ENCODE measurements around the gene EXOC5. TPM values are rescaled to one million over a fixed set of nuclear protein-coding genes. Genes with fewer than 3 reads are reported as not detected.
"Not testable (repeated sequence)": the region's sequence is repeated elsewhere in the genome, so short reads cannot be mapped to it uniquely, and the experiment has no call there.

The EXOC5 gene
- polyA plus RNA-seq, 4 donors, result 6.8 to 47.8 (median 10.2) TPM

DNA sequence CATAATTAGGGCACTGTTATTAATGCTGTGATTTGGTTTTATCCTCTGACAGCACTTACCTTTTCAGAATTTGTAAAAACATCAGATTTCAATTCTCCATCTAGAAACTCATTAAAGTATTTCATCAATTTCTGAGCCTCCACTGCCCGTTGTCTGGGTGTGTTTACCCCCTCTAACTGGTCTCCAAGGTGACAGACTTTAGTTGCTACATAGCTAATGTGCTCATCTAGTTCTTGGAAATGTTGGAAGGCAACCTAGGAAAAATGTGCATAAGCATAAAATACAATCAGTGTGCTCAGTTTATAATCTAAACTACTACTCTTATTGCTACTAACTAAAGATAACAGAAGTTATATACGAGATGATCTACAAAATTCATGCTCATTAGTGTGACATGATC is 24.6 kb downstream of the EXOC5 start:
- DNase-seq (peak in 1 of 2 donors; percentile 46), FAIRE-seq (no peak)
- WGBS, 3 donors, result 60 to 63% (median 61%) methylated on average over 2 of the region's 2 CpGs
- H3K36me3 ChIP-seq (ENCODE audit: control insufficient read depth in 3 of 3, insufficient read depth in 2 of 3, low read depth in 1 of 3, low read length in 3 of 3), result peaks cover 0 to 11% (median 3%) of the 10 kb centered on the region in 3 donors
- no peak overlapping the region for H3K4me3 ChIP-seq (ENCODE audit: low read depth in 1 of 3, low read length in 3 of 3)
- no peaks in the 10 kb centered on the region for H3K27me3 ChIP-seq (ENCODE audit: control insufficient read depth in 3 of 3, insufficient read depth in 3 of 3, low read length in 3 of 3)
- H3K9me3 ChIP-seq (ENCODE audit: control insufficient read depth in 2 of 2, insufficient read depth in 1 of 2, low read depth in 1 of 2, low read length in 1 of 2), result no peaks in the 10 kb centered on the region
- H3K4me1 ChIP-seq (ENCODE audit: control insufficient read depth in 3 of 3, insufficient read depth in 2 of 3, low read depth in 1 of 3, low read length in 2 of 3), result no peaks in the 10 kb centered on the region
- H3K27ac ChIP-seq (ENCODE audit: low read depth in 1 of 3, low read length in 2 of 3), result no peak overlapping the region

- Histone ChIP-seq H3K4me3 (ENCODE audit: low read depth in 1 of 3, low read length in 3 of 3) (no peak overlapping the region), H3K9me3 (ENCODE audit: control insufficient read depth in 2 of 2, insufficient read depth in 1 of 2, low read depth in 1 of 2, low read length in 1 of 2) (no peaks in the 10 kb centered on the region), H3K27ac (ENCODE audit: low read depth in 1 of 3, low read length in 2 of 3) (no peak overlapping the region), H3K4me1 (ENCODE audit: control insufficient read depth in 3 of 3, insufficient read depth in 2 of 3, low read depth in 1 of 3, low read length in 2 of 3) (no peaks in the 10 kb centered on the region), H3K27me3 (ENCODE audit: control insufficient read depth in 3 of 3, insufficient read depth in 3 of 3, low read length in 3 of 3) (no peaks in the 10 kb centered on the region), H3K36me3 (ENCODE audit: control insufficient read depth in 3 of 3, insufficient read depth in 2 of 3, low read depth in 1 of 3, low read length in 3 of 3) (peaks cover 0 to 11% (median 3%) of the 10 kb centered on the region in 3 donors)
- no peak for DNase-seq
- FAIRE-seq, result no peak
These were observed 25.4 kb downstream of the EXOC5 start for GRCh38 chr14:57243320-57243719.

GRCh38 chr14:57240115-57240514 is 28.6 kb downstream of the EXOC5 start:
- H3K4me3 ChIP-seq (ENCODE audit: low read depth in 1 of 3, low read length in 3 of 3); H3K27ac ChIP-seq (ENCODE audit: low read depth in 1 of 3, low read length in 2 of 3); H3K4me1 ChIP-seq (ENCODE audit: control insufficient read depth in 3 of 3, insufficient read depth in 2 of 3, low read depth in 1 of 3, low read length in 2 of 3); H3K9me3 ChIP-seq (ENCODE audit: control insufficient read depth in 2 of 2, insufficient read depth in 1 of 2, low read depth in 1 of 2, low read length in 1 of 2); H3K27me3 ChIP-seq (ENCODE audit: control insufficient read depth in 3 of 3, insufficient read depth in 3 of 3, low read length in 3 of 3); DNase-seq; FAIRE-seq: not testable (repeated sequence)
- H3K36me3 ChIP-seq (ENCODE audit: control insufficient read depth in 3 of 3, insufficient read depth in 2 of 3, low read depth in 1 of 3, low read length in 3 of 3), result peaks cover 0 to 11% (median 1%) of the 10 kb centered on the region in 3 donors
- 93 to 98% (median 96%) methylated on average over 7 of the region's 7 CpGs for WGBS, 3 donors

GRCh38 chr14:57232006-57232405 is 36.7 kb downstream of the EXOC5 start:
- FAIRE-seq, result no peak

GRCh38 chr14:57228320-57228719 is 40.4 kb downstream of the EXOC5 start:
- not testable (repeated sequence) for H3K27me3 ChIP-seq (ENCODE audit: control insufficient read depth in 3 of 3, insufficient read depth in 3 of 3, low read length in 3 of 3); H3K4me3 ChIP-seq (ENCODE audit: low read depth in 1 of 3, low read length in 3 of 3); DNase-seq; H3K4me1 ChIP-seq (ENCODE audit: control insufficient read depth in 3 of 3, insufficient read depth in 2 of 3, low read depth in 1 of 3, low read length in 2 of 3); FAIRE-seq; H3K27ac ChIP-seq (ENCODE audit: low read depth in 1 of 3, low read length in 2 of 3); H3K36me3 ChIP-seq (ENCODE audit: control insufficient read depth in 3 of 3, insufficient read depth in 2 of 3, low read depth in 1 of 3, low read length in 3 of 3); H3K9me3 ChIP-seq (ENCODE audit: control insufficient read depth in 2 of 2, insufficient read depth in 1 of 2, low read depth in 1 of 2, low read length in 1 of 2)
- 91 to 100% (median 97%) methylated on average over 2 of the region's 2 CpGs for WGBS, 3 donors

More at GRCh38 chr14:57232006-57232405, 36.7 kb downstream of the EXOC5 start:
- no peak overlapping the region for H3K27ac ChIP-seq (ENCODE audit: low read depth in 1 of 3, low read length in 2 of 3)
- H3K27me3 ChIP-seq (ENCODE audit: control insufficient read depth in 3 of 3, insufficient read depth in 3 of 3, low read length in 3 of 3), result no peaks in the 10 kb centered on the region
- H3K4me1 ChIP-seq (ENCODE audit: control insufficient read depth in 3 of 3, insufficient read depth in 2 of 3, low read depth in 1 of 3, low read length in 2 of 3), result no peaks in the 10 kb centered on the region
- 87 to 97% (median 97%) methylated on average over 1 of the region's 1 CpG for WGBS, 3 donors
- H3K9me3 ChIP-seq (ENCODE audit: control insufficient read depth in 2 of 2, insufficient read depth in 1 of 2, low read depth in 1 of 2, low read length in 1 of 2), result no peaks in the 10 kb centered on the region
- no peak overlapping the region for H3K4me3 ChIP-seq (ENCODE audit: low read depth in 1 of 3, low read length in 3 of 3)
- H3K36me3 ChIP-seq (ENCODE audit: control insufficient read depth in 3 of 3, insufficient read depth in 2 of 3, low read depth in 1 of 3, low read length in 3 of 3), result peaks cover 0 to 7% (median 0%) of the 10 kb centered on the region in 3 donors
- no peak for DNase-seq

- FAIRE-seq, result no peak
- H3K27ac ChIP-seq (ENCODE audit: low read depth in 1 of 3, low read length in 2 of 3), result no peak overlapping the region
- no peak overlapping the region for H3K4me3 ChIP-seq (ENCODE audit: low read depth in 1 of 3, low read length in 3 of 3)
- DNase-seq, result no peak
- H3K4me1 ChIP-seq (ENCODE audit: control insufficient read depth in 3 of 3, insufficient read depth in 2 of 3, low read depth in 1 of 3, low read length in 2 of 3), result no peaks in the 10 kb centered on the region
- peaks cover 0 to 8% (median 0%) of the 10 kb centered on the region in 3 donors for H3K36me3 ChIP-seq (ENCODE audit: control insufficient read depth in 3 of 3, insufficient read depth in 2 of 3, low read depth in 1 of 3, low read length in 3 of 3)
- H3K27me3 ChIP-seq (ENCODE audit: control insufficient read depth in 3 of 3, insufficient read depth in 3 of 3, low read length in 3 of 3), result no peaks in the 10 kb centered on the region
- H3K9me3 ChIP-seq (ENCODE audit: control insufficient read depth in 2 of 2, insufficient read depth in 1 of 2, low read depth in 1 of 2, low read length in 1 of 2), result no peaks in the 10 kb centered on the region
- 46 to 75% (median 49%) methylated on average over 2 of the region's 2 CpGs for WGBS, 3 donors
These were observed 41.6 kb downstream of the EXOC5 start for GRCh38 chr14:57227083-57227482.

- no peak overlapping the region for H3K27ac ChIP-seq (ENCODE audit: low read depth in 1 of 3, low read length in 2 of 3)
- peaks cover 0 to 4% (median 3%) of the 10 kb centered on the region in 3 donors for H3K36me3 ChIP-seq (ENCODE audit: control insufficient read depth in 3 of 3, insufficient read depth in 2 of 3, low read depth in 1 of 3, low read length in 3 of 3)
- FAIRE-seq (no peak), DNase-seq (no peak)
- no peaks in the 10 kb centered on the region for H3K27me3 ChIP-seq (ENCODE audit: control insufficient read depth in 3 of 3, insufficient read depth in 3 of 3, low read length in 3 of 3)
- 97 to 98% (median 98%) methylated on average over 3 of the region's 3 CpGs for WGBS, 3 donors
- no peaks in the 10 kb centered on the region for H3K4me1 ChIP-seq (ENCODE audit: control insufficient read depth in 3 of 3, insufficient read depth in 2 of 3, low read depth in 1 of 3, low read length in 2 of 3)
- no peak overlapping the region for H3K4me3 ChIP-seq (ENCODE audit: low read depth in 1 of 3, low read length in 3 of 3)
- H3K9me3 ChIP-seq (ENCODE audit: control insufficient read depth in 2 of 2, insufficient read depth in 1 of 2, low read depth in 1 of 2, low read length in 1 of 2), result no peaks in the 10 kb centered on the region
These were observed 46.8 kb downstream of the EXOC5 start for GRCh38 chr14:57221931-57222330.

DNA sequence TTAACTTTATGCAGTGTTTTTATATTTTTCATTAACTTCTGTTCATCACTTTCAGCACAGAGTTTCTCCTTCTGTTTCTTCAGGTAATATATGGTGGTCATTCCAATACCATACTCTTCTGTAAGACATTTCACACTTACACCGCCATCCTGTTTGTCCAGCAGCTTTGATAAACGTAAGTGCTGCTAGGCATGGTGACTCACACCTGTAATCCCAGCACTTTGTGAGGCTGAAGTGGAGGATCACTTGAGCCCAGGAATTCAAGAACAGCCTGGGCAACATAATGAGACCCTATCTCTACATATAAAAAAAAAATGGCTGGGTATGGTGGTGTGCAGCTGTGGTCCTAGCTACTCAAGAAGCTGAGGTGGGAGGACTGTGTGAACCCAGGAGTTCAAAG is 55.8 kb downstream of the EXOC5 start:
- H3K4me3 ChIP-seq (ENCODE audit: low read depth in 1 of 3, low read length in 3 of 3), result no peak overlapping the region
- no peak for FAIRE-seq
- H3K27ac ChIP-seq (ENCODE audit: low read depth in 1 of 3, low read length in 2 of 3), result no peak overlapping the region
- WGBS, 3 donors, result 92 to 97% (median 95%) methylated on average over 2 of the region's 2 CpGs
- H3K9me3 ChIP-seq (ENCODE audit: control insufficient read depth in 2 of 2, insufficient read depth in 1 of 2, low read depth in 1 of 2, low read length in 1 of 2), result no peaks in the 10 kb centered on the region
- no peak for DNase-seq
- peaks cover 0 to 23% (median 8%) of the 10 kb centered on the region in 3 donors for H3K36me3 ChIP-seq (ENCODE audit: control insufficient read depth in 3 of 3, insufficient read depth in 2 of 3, low read depth in 1 of 3, low read length in 3 of 3)
- no peaks in the 10 kb centered on the region for H3K27me3 ChIP-seq (ENCODE audit: control insufficient read depth in 3 of 3, insufficient read depth in 3 of 3, low read length in 3 of 3)
- H3K4me1 ChIP-seq (ENCODE audit: control insufficient read depth in 3 of 3, insufficient read depth in 2 of 3, low read depth in 1 of 3, low read length in 2 of 3), result no peaks in the 10 kb centered on the region

- FAIRE-seq, result no peak
- Histone ChIP-seq H3K4me3 (ENCODE audit: low read depth in 1 of 3, low read length in 3 of 3) (no peak overlapping the region), H3K9me3 (ENCODE audit: control insufficient read depth in 2 of 2, insufficient read depth in 1 of 2, low read depth in 1 of 2, low read length in 1 of 2) (no peaks in the 10 kb centered on the region), H3K27ac (ENCODE audit: low read depth in 1 of 3, low read length in 2 of 3) (no peak overlapping the region), H3K4me1 (ENCODE audit: control insufficient read depth in 3 of 3, insufficient read depth in 2 of 3, low read depth in 1 of 3, low read length in 2 of 3) (no peaks in the 10 kb centered on the region), H3K36me3 (ENCODE audit: control insufficient read depth in 3 of 3, insufficient read depth in 2 of 3, low read depth in 1 of 3, low read length in 3 of 3) (peaks cover 0 to 18% (median 8%) of the 10 kb centered on the region in 3 donors), H3K27me3 (ENCODE audit: control insufficient read depth in 3 of 3, insufficient read depth in 3 of 3, low read length in 3 of 3) (no peaks in the 10 kb centered on the region)
- no peak for DNase-seq
- 85 to 94% (median 93%) methylated on average over 4 of the region's 4 CpGs for WGBS, 3 donors
These were observed 59.1 kb downstream of the EXOC5 start for GRCh38 chr14:57209561-57209960.

Data from small intestine (tissue), 7 donors.